Mesodermal cell (in vitro differentiated cells): Measurements from ENCODE around the gene BANK1.

Experiments used
- H3K27ac ChIP-seq: 2 replicates; pipeline ENCODE4 v1.7.0; 2013; ENCODE audit warnings: mild to moderate bottlenecking, low read depth, low read length, moderate library complexity; ENCODE audit not compliant: severe bottlenecking
- H3K36me3 ChIP-seq: 2 replicates; pipeline ENCODE4 v1.7.1; 2013; ENCODE audit warnings: mild to moderate bottlenecking, low read length, moderate library complexity; ENCODE audit not compliant: control insufficient read depth, insufficient read depth
- H3K4me1 ChIP-seq: one replicate; pipeline ENCODE4 v1.7.1; 2013; ENCODE audit warnings: mild to moderate bottlenecking, low read length; ENCODE audit not compliant: insufficient read depth, control insufficient read depth, poor library complexity, severe bottlenecking
- H3K4me3 ChIP-seq: 2 replicates; pipeline ENCODE4 v1.7.0; 2013; ENCODE audit warnings: low read length, control low read depth, mild to moderate bottlenecking; ENCODE audit not compliant: insufficient read depth, poor library complexity, severe bottlenecking; ENCODE audit errors: extremely low read depth
- H3K9me3 ChIP-seq: 2 replicates; pipeline ENCODE4 v1.7.1; 2013; ENCODE audit warnings: mild to moderate bottlenecking, low read length, moderate library complexity; ENCODE audit not compliant: control insufficient read depth
- WGBS, 2 experiments: methylation state at CpG; one replicate each; pipeline ENCODE4 v1.1.5; 2013; ENCODE audit warnings: missing lambda C conversion rate in 2 of 2; ENCODE audit not compliant: insufficient coverage in 2 of 2; 5-methylcytosine and 5-hydroxymethylcytosine counted together

Gene BANK1

DNA sequence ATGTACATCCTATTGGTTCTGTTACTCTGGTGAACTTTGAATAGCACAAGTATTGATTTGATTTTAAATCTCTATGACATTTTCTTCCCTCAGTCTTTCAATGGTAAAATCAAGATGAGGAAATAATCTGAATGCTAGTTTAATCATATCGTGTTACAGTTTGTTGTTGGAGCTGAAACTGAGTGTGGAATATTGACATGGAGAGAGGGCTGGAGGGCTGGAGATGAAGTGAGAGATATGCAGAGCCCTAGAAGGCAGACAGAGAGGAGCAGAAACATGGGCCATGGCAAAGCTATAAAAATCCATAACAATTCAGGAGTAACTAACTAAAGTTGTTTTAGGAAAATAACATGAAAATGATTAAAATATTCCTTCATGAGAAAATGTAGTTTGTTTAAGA is 141.1 kb downstream of the BANK1 start:
- no peaks in the 10 kb centered on the region for H3K4me1 ChIP-seq
- 100% methylated on average over 1 of the region's 1 CpG for WGBS, 2 experiments
- no peaks in the 10 kb centered on the region for H3K9me3 ChIP-seq

DNA sequence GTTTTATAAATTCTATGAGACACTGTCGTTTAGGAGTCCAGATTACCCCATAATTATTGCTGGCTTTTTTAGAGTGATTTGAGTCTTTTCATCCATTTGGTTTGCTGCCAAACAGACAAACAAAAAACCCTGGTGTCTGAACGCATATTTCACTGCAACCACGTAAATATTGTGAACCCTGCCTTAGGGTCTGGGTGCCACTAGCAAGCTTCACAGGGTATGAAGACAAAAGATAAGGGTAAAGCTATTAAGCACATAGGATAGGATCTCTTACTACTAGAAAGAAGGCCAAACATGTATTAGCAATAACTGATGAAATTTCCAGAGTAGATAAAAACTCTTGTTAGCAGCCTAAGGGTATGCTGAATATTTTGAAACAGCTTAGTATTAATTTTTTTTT is 143.3 kb downstream of the BANK1 start:
- H3K9me3 ChIP-seq: no peaks in the 10 kb centered on the region
- H3K4me3 ChIP-seq: no peak overlapping the region
- H3K36me3 ChIP-seq: no peaks in the 10 kb centered on the region
- 90 to 94% methylated on average over 2 to 3 of the region's 3 CpGs for WGBS, 2 experiments
- H3K4me1 ChIP-seq: no peaks in the 10 kb centered on the region
- H3K27ac ChIP-seq: no peak overlapping the region

More for the DNA sequence above, 141.1 kb downstream of the BANK1 start:
- Histone ChIP-seq H3K27ac (no peak overlapping the region), H3K4me3 (no peak overlapping the region), H3K36me3 (no peaks in the 10 kb centered on the region)

DNA sequence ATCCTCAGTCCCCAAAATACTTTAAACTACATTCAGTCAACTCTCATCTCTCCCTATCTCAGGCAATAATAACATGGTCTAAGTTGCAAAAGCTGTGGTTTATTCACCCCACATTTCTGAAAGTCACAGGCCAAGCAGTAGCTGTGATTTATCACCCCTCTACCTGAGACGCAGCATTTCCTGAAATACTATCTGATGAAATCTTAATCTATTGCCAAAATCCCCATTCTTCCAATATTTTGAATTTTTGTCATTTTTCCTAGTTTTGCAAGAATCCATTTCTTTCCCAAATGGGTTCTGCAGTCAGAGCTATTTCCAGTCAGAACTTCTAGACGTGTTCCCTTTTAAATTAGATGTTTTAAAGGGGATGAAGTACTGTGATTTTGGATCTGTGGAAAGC is 148.3 kb downstream of the BANK1 start:
- H3K9me3 ChIP-seq: no peaks in the 10 kb centered on the region
- no peaks in the 10 kb centered on the region for H3K36me3 ChIP-seq
- WGBS, 2 experiments: 50 to 71% methylated on average over 1 of the region's 2 CpGs
- H3K4me1 ChIP-seq: no peaks in the 10 kb centered on the region
- no peak overlapping the region for H3K27ac ChIP-seq
- no peak overlapping the region for H3K4me3 ChIP-seq

DNA sequence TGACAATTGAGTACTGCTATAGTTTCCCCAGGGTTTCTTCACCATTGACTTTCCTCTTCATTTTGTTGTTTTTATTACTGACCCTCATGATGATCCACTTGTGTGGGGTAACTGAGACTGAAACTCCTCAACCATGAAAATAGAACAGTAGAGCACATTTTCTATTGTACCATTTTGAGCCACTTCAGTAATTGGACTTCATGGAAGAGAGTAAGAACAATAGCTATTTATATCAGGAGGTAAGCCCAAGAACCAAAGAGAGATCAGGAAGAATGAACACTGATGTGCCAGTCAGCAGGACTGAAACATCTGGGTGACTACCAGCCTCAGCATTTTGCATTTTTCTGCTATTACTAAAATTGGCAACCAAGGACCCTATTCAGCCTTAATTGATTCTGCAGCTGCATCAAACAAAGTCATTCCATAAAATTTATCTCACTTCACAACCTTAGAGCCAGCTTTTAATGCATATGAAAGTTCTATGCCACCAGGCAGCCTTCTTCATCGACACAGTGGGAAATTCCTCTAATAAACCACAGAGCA is 151.4 kb downstream of the BANK1 start:
- no peak overlapping the region for H3K4me3 ChIP-seq
- H3K27ac ChIP-seq: no peak overlapping the region
- 100% methylated on average over 1 of the region's 1 CpG; no CpG with 5 or more reads in 1 of the 2 experiments for WGBS, 2 experiments
- peaks cover 3% of the 10 kb centered on the region for H3K4me1 ChIP-seq
- H3K36me3 ChIP-seq: no peaks in the 10 kb centered on the region
- H3K9me3 ChIP-seq: no peaks in the 10 kb centered on the region

DNA sequence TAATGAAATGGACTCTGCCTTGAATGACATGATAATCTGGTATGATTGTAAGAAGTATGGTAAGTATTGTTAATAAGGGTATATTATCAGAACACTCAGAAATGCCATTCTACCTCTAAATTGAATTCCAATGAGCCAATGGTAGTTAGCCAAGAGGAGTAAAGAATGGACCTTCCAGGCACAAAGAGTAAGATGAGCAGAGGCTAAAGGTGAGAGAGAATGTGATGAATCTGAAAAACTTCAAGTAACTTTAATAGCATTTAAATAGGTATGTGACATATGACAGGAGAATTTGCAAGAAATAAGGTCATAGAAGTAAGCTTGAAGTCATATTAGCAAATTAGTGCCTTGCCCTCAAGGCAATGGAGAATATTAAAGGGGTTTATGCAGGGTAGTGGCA is 152.4 kb downstream of the BANK1 start:
- Histone ChIP-seq H3K4me1 (peaks cover 3% of the 10 kb centered on the region), H3K9me3 (no peaks in the 10 kb centered on the region), H3K36me3 (no peaks in the 10 kb centered on the region), H3K4me3 (no peak overlapping the region), H3K27ac (no peak overlapping the region)

DNA sequence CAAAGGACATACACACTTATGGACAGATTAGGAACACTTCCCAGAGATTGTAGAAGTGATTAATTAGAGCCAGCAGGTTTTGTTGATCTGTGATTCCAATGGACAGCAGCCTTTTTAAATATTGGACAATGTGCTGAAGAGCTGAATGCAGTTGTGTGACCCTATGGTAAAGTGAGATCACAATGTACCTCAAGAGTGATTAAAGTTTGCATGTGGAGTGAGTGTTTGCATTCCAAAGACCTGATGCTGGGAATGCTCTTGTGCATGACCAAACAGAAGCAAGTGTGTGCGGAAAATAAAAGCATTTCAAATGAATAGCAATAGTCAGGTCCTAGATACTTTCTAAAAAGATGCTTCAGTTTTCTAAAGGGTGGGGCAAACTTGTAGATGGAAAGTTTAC is 154.1 kb downstream of the BANK1 start:
- Histone ChIP-seq H3K9me3 (no peaks in the 10 kb centered on the region), H3K4me1 (peaks cover 3% of the 10 kb centered on the region), H3K4me3 (no peak overlapping the region), H3K27ac (no peak overlapping the region), H3K36me3 (no peaks in the 10 kb centered on the region)
- no CpG with 5 or more reads among the region's 1 CpG for WGBS, 2 experiments

DNA sequence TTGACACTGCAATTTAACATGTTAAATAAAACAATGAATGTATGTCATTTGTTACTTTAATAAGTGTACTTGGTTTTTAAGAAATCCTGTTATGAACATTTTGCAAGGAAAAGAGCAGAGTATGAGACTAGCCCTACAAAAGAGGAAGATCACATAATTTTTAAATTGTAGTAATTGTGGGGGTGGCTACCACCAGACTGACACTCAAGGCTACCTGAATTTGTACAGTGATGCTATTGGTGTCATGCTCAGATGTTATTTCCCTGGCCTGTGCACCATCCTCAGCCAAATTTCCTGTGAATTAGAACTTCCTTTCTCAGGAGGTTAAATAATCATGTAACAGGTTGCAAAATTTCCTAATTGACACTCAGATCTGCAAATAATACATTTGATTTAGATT is 157.5 kb downstream of the BANK1 start:
- H3K9me3 ChIP-seq: no peaks in the 10 kb centered on the region
- peaks cover 8% of the 10 kb centered on the region for H3K4me1 ChIP-seq
- H3K4me3 ChIP-seq: no peak overlapping the region
- H3K27ac ChIP-seq: no peak overlapping the region
- no peaks in the 10 kb centered on the region for H3K36me3 ChIP-seq

DNA sequence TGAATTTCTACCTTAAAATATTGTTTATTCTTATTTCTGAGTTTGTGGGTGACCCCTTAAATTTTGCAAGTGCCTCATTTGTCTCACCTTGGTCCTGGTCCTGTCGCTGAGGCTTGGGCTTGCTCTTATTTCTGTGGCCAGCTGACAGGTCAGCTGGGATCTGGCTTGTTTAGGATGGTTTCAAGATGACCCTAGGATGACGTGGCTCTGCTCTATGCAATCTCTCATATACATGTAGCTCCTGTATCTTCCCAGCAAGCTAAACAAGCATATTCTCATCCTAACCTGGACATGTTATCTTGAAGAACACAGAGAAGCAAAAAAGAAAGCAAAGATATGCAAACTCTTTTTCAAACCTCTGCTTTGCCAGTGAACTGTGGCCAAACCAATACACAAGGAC is 158.4 kb downstream of the BANK1 start:
- Histone ChIP-seq H3K4me1 (peaks cover 16% of the 10 kb centered on the region), H3K27ac (no peak overlapping the region), H3K4me3 (no peak overlapping the region), H3K9me3 (no peaks in the 10 kb centered on the region), H3K36me3 (no peaks in the 10 kb centered on the region)
- 80 to 90% methylated on average over 1 of the region's 2 CpGs for WGBS, 2 experiments

DNA sequence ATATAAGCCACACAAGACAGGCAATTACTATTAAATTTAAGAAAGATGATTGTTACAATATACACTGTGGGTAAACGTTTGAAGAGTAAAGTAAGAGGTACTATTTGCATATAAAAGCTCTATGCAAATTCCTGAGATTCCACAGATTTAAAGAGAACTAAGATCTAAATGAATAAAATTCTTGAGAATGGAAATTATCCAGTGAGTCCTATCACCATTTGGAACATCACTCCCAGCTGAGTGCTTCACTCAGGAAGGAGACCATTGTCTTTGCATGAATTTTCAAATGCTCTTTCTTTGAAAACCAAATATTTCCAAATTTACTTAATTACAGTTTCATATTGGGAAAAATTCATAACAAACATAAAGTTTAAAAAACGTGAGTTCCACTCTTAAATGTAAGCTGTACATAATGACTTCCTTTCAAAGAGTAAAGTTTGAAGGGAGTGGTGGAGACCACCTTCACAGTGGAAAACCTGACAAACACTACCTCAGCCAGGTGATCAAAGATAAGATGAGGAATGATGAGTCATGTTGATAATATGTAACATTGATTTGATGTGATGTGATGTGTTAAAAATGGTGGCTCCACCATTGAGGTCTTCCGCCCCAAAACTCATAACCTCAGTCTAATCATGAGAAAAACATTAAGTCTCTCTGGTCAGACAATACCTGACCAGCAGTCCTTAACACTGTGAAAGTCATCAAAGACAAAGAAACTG is 159.9 kb downstream of the BANK1 start:
- Histone ChIP-seq H3K36me3 (no peaks in the 10 kb centered on the region), H3K27ac (no peak overlapping the region), H3K9me3 (no peaks in the 10 kb centered on the region), H3K4me1 (peaks cover 26% of the 10 kb centered on the region), H3K4me3 (no peak overlapping the region)
- no CpG with 5 or more reads among the region's 3 CpGs for WGBS, 2 experiments

DNA sequence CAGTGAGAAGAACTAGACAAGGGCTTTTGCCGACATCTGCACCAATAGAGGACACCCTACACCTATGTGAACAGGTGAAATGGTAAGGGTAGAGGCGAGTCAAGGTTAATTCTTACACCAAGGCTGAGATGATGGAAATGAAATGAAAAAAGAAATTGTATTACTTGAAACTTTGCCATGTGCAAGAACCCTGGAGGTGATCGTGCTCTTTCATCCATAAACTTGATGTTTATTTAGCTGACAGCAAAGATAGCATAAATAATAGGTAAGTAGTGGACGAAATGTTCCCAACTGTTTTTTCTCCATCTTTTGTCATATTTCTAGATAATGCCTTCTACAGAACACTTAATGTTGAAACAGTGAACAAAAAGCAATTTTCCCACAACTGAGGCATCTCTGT is 162.5 kb downstream of the BANK1 start:
- 100% methylated on average over 1 of the region's 4 CpGs; no CpG with 5 or more reads in 1 of the 2 experiments for WGBS, 2 experiments
- Histone ChIP-seq H3K9me3 (no peaks in the 10 kb centered on the region), H3K27ac (no peak overlapping the region), H3K4me1 (peaks cover 29% of the 10 kb centered on the region), H3K4me3 (no peak overlapping the region), H3K36me3 (no peaks in the 10 kb centered on the region)

DNA sequence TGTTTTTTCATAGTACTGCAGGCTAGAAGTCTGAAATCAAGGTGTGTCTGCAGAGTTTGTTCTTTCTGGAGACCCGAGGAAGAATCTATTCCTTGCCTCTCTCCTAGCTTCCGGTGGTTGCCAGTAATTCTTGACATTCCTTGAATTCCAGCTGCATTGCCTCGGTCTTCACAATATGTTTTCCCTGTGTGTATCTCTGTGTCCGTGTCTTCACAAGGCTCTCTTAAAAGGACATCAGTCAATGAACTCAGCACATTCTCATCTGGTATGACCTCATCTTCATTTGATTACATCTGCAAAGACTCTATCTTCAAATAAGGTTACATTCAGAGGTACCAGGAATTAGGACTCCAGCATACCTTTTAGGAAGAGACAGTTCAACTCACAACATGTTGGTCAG is 163.4 kb downstream of the BANK1 start:
- no peaks in the 10 kb centered on the region for H3K36me3 ChIP-seq
- no peaks in the 10 kb centered on the region for H3K9me3 ChIP-seq
- peak overlapping the region; percentile 90 for H3K27ac ChIP-seq
- WGBS, 2 experiments: 2 to 8% methylated on average over 4 of the region's 4 CpGs
- no peak overlapping the region for H3K4me3 ChIP-seq
- H3K4me1 ChIP-seq: peaks cover 29% of the 10 kb centered on the region
